Pulmonary artery endothelial cell (primary cell): ENCODE results near the gene LGR5. TPM values are rescaled to one million over a fixed set of nuclear protein-coding genes. Genes with fewer than 3 reads are reported as not detected.
"Not testable (repeated sequence)": the region's sequence is repeated elsewhere in the genome, so short reads cannot be mapped to it uniquely, and the experiment has no call there.

Experiments
- DNase-seq: peaks from one replicate; pipeline ENCODE4 v3.0.0-alpha.2; 2011; ENCODE audit warnings: low read depth, low spot score
- total RNA-seq: library from RNA; depleted of rRNA; stranded (reverse); fragments of >200 nt; gene quantifications from 2 replicates; pipeline ENCODE4 v1.2.3, GENCODE V29; 2014

The LGR5 gene
- total RNA-seq, 1 donor from 2014 or later = not detected

- no peak for DNase-seq
Measured at GRCh38 chr12:71472441-71472911, 32.9 kb downstream of the LGR5 start.

GRCh38 chr12:71474791-71475190 lies 35.2 kb downstream of the LGR5 start:
- no peak for DNase-seq

- no peak for DNase-seq
Measured at GRCh38 chr12:71475280-71475679, 35.7 kb downstream of the LGR5 start.

GRCh38 chr12:71476513-71476912 lies 36.9 kb downstream of the LGR5 start:
- DNase-seq = no peak

GRCh38 chr12:71477609-71478008 lies 38.0 kb downstream of the LGR5 start:
- no peak for DNase-seq

GRCh38 chr12:71478270-71478669 lies 38.7 kb downstream of the LGR5 start:
- DNase-seq = no peak

- DNase-seq = no peak
Measured at GRCh38 chr12:71484272-71484905, 44.8 kb downstream of the LGR5 start.

GRCh38 chr12:71490844-71491243 lies 51.2 kb downstream of the LGR5 start:
- not testable (repeated sequence) for DNase-seq

- DNase-seq = no peak
Measured at GRCh38 chr12:71492604-71493003, 53.0 kb downstream of the LGR5 start.

GRCh38 chr12:71499834-71500233 lies 60.2 kb downstream of the LGR5 start:
- DNase-seq = no peak

GRCh38 chr12:71503579-71504391 lies 64.2 kb downstream of the LGR5 start:
- no peak for DNase-seq

- DNase-seq = no peak
Measured at GRCh38 chr12:71504476-71504875, 64.9 kb downstream of the LGR5 start.

- no peak for DNase-seq
Measured at GRCh38 chr12:71509705-71510104, 70.1 kb downstream of the LGR5 start.

- DNase-seq = no peak
Measured at GRCh38 chr12:71517145-71517846, 77.7 kb downstream of the LGR5 start.

GRCh38 chr12:71521125-71521524 lies 81.5 kb downstream of the LGR5 start:
- no peak for DNase-seq

- no peak for DNase-seq
Measured at GRCh38 chr12:71524626-71525025, 85.0 kb downstream of the LGR5 start.

- no peak for DNase-seq
Measured at GRCh38 chr12:71533703-71534102, 94.1 kb downstream of the LGR5 start.

GRCh38 chr12:71536279-71536938 lies 96.8 kb downstream of the LGR5 start:
- no peak for DNase-seq

GRCh38 chr12:71536939-71537622 lies 97.5 kb downstream of the LGR5 start:
- no peak for DNase-seq

GRCh38 chr12:71538807-71539206 lies 99.2 kb downstream of the LGR5 start:
- DNase-seq = no peak

GRCh38 chr12:71541583-71541982 lies 102.0 kb downstream of the LGR5 start:
- DNase-seq = no peak
